KMS-11 (cell line): ENCODE data around the gene RASL10A.
A peak's percentile ranks its signal among the peaks of the same experiment; 100 is the strongest.

Source experiments
- H2AFZ ChIP-seq: fragments of 200-600 bp; sonication (generic); 2 replicates; pipeline ENCODE4 v1.6.1; 2016; ENCODE audit warnings: antibody characterized with exemption, mixed run types, low read depth
- H3K27ac ChIP-seq: fragments of 200-600 bp; sonication (generic); 2 replicates; pipeline ENCODE4 v1.6.1; 2016; ENCODE audit warnings: mild to moderate bottlenecking, mixed run types
- H3K27me3 ChIP-seq: fragments of 200-600 bp; sonication (generic); 2 replicates; pipeline ENCODE4 v1.6.1; 2017; ENCODE audit warnings: mild to moderate bottlenecking, low read depth, mixed run types, moderate library complexity; ENCODE audit not compliant: insufficient read depth
- H3K36me3 ChIP-seq: fragments of 200-600 bp; sonication (generic); 2 replicates; pipeline ENCODE4 v1.6.1; 2017; ENCODE audit warnings: mild to moderate bottlenecking, mixed run types; ENCODE audit not compliant: insufficient read depth
- H3K4me1 ChIP-seq: fragments of 200-600 bp; sonication (generic); 2 replicates; pipeline ENCODE4 v1.6.1; 2016; ENCODE audit warnings: mild to moderate bottlenecking, low read depth, mixed run types; ENCODE audit not compliant: poor library complexity, severe bottlenecking
- H3K4me2 ChIP-seq: fragments of 200-600 bp; sonication (generic); 2 replicates; pipeline ENCODE4 v1.7.0; 2016; ENCODE audit warnings: mild to moderate bottlenecking, mixed run types
- H3K4me3 ChIP-seq: fragments of 200-600 bp; sonication (generic); IDR thresholded peaks from 2 replicates; pipeline ENCODE4 v1.6.1; 2017; ENCODE audit warnings: low read depth, low read length, mixed read lengths; ENCODE audit not compliant: insufficient read depth
- H3K79me2 ChIP-seq: fragments of 200-600 bp; sonication (generic); 2 replicates; pipeline ENCODE4 v1.6.1; 2016; ENCODE audit warnings: low read depth, mixed run types; ENCODE audit not compliant: insufficient read depth
- H3K9ac ChIP-seq: fragments of 200-600 bp; sonication (generic); 2 replicates; pipeline ENCODE4 v1.6.1; 2016; ENCODE audit warnings: mild to moderate bottlenecking, mixed run types
- H4K20me1 ChIP-seq: fragments of 200-600 bp; sonication (generic); 2 replicates; pipeline ENCODE4 v1.6.1; 2016; ENCODE audit warnings: mild to moderate bottlenecking, mixed run types; ENCODE audit not compliant: insufficient read depth
- TF ChIP-seq, protein P1 (sequence below): fragments of 200-600 bp; sonication (generic); conservative IDR thresholded peaks from 2 replicates; pipeline ENCODE4 v1.6.1; 2017; ENCODE audit warnings: low read depth, mild to moderate bottlenecking, antibody characterized with exemption, low read length, moderate library complexity, mixed read lengths

The RASL10A gene

DNA sequence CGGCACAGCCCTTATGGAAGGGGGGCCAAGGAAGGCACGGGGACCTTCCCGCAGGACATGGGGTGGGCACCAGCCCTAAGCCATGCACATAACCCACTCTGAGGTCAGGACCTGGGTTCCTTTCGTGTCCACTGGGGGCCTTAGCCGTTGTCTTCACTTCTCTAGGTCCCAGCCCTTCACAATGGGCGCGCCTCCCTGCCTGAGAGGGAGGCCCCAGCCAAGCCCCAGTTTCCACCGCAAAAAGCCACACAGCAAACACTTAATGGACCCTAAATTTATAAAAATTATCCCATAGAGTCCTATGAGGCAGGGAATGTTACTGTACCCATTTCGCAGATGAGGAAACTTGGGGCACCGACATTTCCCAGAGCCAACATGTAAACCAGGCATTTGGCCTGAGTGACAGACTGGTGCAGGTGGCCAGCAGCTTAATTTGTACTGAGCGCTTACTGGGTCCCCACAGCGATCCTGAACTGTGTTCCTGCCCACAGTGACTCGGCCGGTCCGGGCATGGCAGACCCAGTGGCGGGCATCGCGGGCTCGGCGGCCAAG, 7.8 kb downstream of the RASL10A start:
- no peaks in the 10 kb centered on the region for H4K20me1 ChIP-seq
- H3K4me2 ChIP-seq = peak overlapping the region; percentile 51; the same call in 1 of the 2 replicates
- no peaks in the 10 kb centered on the region for H3K4me1 ChIP-seq
- H2AFZ ChIP-seq = no peak overlapping the region
- peaks cover 11% of the 10 kb centered on the region; the same call in 1 of the 2 replicates for H3K27me3 ChIP-seq
- H3K36me3 ChIP-seq = no peaks in the 10 kb centered on the region
- TF ChIP-seq, protein P1, sequence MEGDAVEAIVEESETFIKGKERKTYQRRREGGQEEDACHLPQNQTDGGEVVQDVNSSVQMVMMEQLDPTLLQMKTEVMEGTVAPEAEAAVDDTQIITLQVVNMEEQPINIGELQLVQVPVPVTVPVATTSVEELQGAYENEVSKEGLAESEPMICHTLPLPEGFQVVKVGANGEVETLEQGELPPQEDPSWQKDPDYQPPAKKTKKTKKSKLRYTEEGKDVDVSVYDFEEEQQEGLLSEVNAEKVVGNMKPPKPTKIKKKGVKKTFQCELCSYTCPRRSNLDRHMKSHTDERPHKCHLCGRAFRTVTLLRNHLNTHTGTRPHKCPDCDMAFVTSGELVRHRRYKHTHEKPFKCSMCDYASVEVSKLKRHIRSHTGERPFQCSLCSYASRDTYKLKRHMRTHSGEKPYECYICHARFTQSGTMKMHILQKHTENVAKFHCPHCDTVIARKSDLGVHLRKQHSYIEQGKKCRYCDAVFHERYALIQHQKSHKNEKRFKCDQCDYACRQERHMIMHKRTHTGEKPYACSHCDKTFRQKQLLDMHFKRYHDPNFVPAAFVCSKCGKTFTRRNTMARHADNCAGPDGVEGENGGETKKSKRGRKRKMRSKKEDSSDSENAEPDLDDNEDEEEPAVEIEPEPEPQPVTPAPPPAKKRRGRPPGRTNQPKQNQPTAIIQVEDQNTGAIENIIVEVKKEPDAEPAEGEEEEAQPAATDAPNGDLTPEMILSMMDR = no peak
- H3K27ac ChIP-seq = no peak overlapping the region
- H3K79me2 ChIP-seq = no peaks in the 10 kb centered on the region
- H3K4me3 ChIP-seq = no peak overlapping the region
- no peak overlapping the region for H3K9ac ChIP-seq

DNA sequence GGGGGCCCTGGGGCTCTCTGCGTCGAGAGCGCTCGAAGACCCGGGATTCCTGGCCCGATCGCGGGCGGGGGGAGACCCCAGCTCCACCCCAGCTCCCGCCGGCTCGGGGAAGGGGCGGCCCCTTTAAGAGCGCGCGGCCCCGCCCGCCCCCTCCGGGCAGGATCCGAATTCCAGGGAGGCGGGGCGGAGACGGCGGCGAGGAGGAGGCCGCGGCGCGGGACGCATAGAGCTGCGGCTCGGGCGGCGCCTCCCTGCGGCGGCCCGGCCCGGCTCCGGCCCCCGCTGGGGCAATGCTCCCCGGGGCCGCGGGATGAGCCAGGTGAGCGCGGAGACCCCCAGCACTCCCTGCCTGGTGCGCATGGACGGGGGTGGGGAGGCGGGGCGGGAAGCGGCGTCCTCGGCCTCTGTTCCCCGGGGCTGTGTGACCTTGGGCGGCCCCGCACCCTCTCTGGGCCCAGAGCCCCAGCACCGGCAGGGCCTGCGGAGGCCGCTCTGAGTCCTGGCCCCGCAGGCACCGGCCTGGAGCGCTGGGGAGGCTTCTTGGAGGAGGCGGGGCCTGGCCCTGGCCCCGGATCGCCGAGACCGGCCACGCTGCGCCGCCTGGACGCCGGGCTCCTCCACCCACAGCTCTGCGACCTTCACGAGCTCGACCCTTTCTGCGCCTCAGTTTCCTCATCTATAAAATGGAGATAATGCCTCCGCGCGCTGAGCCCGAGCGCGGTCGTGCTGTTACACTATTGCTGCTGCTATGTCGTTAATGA, 8.5 kb downstream of the RASL10A start:
- Histone ChIP-seq H3K4me3 (no peak overlapping the region), H3K36me3 (no peaks in the 10 kb centered on the region), H3K79me2 (no peaks in the 10 kb centered on the region), H3K4me2 (peak overlapping the region; percentile 100), H2AFZ (peak overlapping the region; percentile 97), H3K27ac (no peak overlapping the region), H4K20me1 (no peaks in the 10 kb centered on the region), H3K4me1 (no peaks in the 10 kb centered on the region), H3K9ac (peak overlapping the region; percentile 64; the same call in 1 of the 2 replicates), H3K27me3 (peaks cover 6% of the 10 kb centered on the region; the same call in 1 of the 2 replicates)
- TF ChIP-seq, protein P1 = no peak

- Histone ChIP-seq H2AFZ (peak within 1 kb of the TSS; percentile 97), H3K4me1 (no peaks in the 10 kb centered on the region), H3K9ac (peak within 1 kb of the TSS; percentile 64; the same call in 1 of the 2 replicates), H3K27me3 (peaks cover 2% of the 10 kb centered on the region; the same call in 1 of the 2 replicates), H3K27ac (no peak within 1 kb of the TSS), H3K4me2 (peak within 1 kb of the TSS; percentile 100), H4K20me1 (no peaks in the 10 kb centered on the region), H3K36me3 (no peaks in the 10 kb centered on the region), H3K79me2 (no peaks in the 10 kb centered on the region), H3K4me3 (no peak within 1 kb of the TSS)
- TF ChIP-seq, protein P1 = peak; percentile 43; the same call in 1 of the 2 replicates
These were observed 9.2 kb downstream of the RASL10A start, which contains the start of gene GAS2L1 for GRCh38 chr22:29306175-29306834. GAS2L1 (plus strand) TSS chr22:29306650; CDS start chr22:29308106, 1,456 bp downstream.

- Histone ChIP-seq H4K20me1 (no peaks in the 10 kb centered on the region), H2AFZ (peak overlapping the region; percentile 97), H3K79me2 (no peaks in the 10 kb centered on the region), H3K9ac (no peak overlapping the region), H3K4me3 (no peak overlapping the region), H3K4me2 (peak overlapping the region; percentile 100), H3K27ac (no peak overlapping the region), H3K36me3 (no peaks in the 10 kb centered on the region), H3K4me1 (no peaks in the 10 kb centered on the region), H3K27me3 (0 out of 2 replicates have a peak, but pooled peaks cover 1% of the 10 kb centered on the region)
- TF ChIP-seq, protein P1 = no peak
These were observed 9.7 kb downstream of the RASL10A start for GRCh38 chr22:29305836-29306174.
